SK-N-SH (cell line): ENCODE results near the gene CIAO1. TPM values are rescaled to one million over a fixed set of nuclear protein-coding genes. Genes with fewer than 3 reads are reported as not detected.

Experiments
- CTCF ChIA-PET: fragments of 300-600, 350-600 bp; formaldehyde crosslinking; extraction: SDS; loops from one replicate; lab custom pipeline; 2021; lab: Yijun Ruan, JAX
- POLR2A ChIA-PET: fragments of 350-600 bp; sonication (Branson Sonifier 250); formaldehyde crosslinking; extraction: SDS; loops from one replicate; lab custom pipeline; 2020; ENCODE audit warnings: antibody characterized with exemption, inconsistent platforms; lab: Yijun Ruan, JAX
- DNase-seq: peaks from one replicate; pipeline ENCODE4 v3.0.0; 2012
- H2AFZ ChIP-seq: fragments of 200-600 bp; sonication (generic); 2 replicates; pipeline ENCODE4 v1.8.1; 2016; ENCODE audit warnings: antibody characterized with exemption, mild to moderate bottlenecking, low read depth
- H3F3A ChIP-seq: fragments of 200-600 bp; sonication (generic); replicated peaks from 2 replicates; pipeline ENCODE3; 2016; ENCODE audit warnings: antibody characterized with exemption, mild to moderate bottlenecking; ENCODE audit not compliant: insufficient read depth
- H3K27ac ChIP-seq, 2 experiments: fragments of 200-500 bp in 1 of 2; fragments of 200-600 bp in 1 of 2; sonication (Bioruptor generic) in 1 of 2; sonication (generic), shearing (Covaris generic) in 1 of 2; 2 replicates each; pipeline versions ENCODE4 v1.5.1 to v1.6.1; 2014 to 2016; ENCODE audit warnings: low read depth in 2 of 2, inconsistent platforms in 1 of 2, low read length in 1 of 2, mild to moderate bottlenecking in 1 of 2, mixed read lengths in 1 of 2
- H3K27me3 ChIP-seq: fragments of 200-600 bp; sonication (generic), shearing (Covaris generic); 2 replicates; pipeline ENCODE4 v1.6.1; 2016; ENCODE audit warnings: mixed run types; ENCODE audit not compliant: insufficient read depth
- H3K36me3 ChIP-seq, 2 experiments: fragments of 200-500 bp in 1 of 2; fragments of 200-600 bp in 1 of 2; sonication (Bioruptor generic) in 1 of 2; sonication (generic) in 1 of 2; replicated peaks in 1 of 2; 2 replicates each; pipeline versions ENCODE3 to v1.5.1; 2014 to 2016; ENCODE audit warnings: low read length in 1 of 2, mild to moderate bottlenecking in 1 of 2; ENCODE audit not compliant: insufficient read depth in 2 of 2, control insufficient read depth in 1 of 2
- H3K4me1 ChIP-seq, 2 experiments: fragments of 200-500 bp in 1 of 2; fragments of 200-600 bp in 1 of 2; sonication (Bioruptor generic) in 1 of 2; sonication (generic), shearing (Covaris generic) in 1 of 2; 2 replicates each; pipeline versions ENCODE4 v1.5.1 to v1.6.1; 2014 to 2016; ENCODE audit warnings: low read depth in 1 of 2, low read length in 1 of 2, mixed run types in 1 of 2; ENCODE audit not compliant: insufficient read depth in 2 of 2, control insufficient read depth in 1 of 2
- H3K4me2 ChIP-seq: fragments of 200-600 bp; sonication (generic), shearing (Covaris generic); 2 replicates; pipeline ENCODE4 v1.6.1; 2017; ENCODE audit warnings: mixed run types
- H3K4me3 ChIP-seq, 2 experiments: fragments of 200-500 bp in 1 of 2; fragments of 200-600 bp in 1 of 2; sonication (Bioruptor generic) in 1 of 2; sonication (generic), shearing (Covaris generic) in 1 of 2; 2 replicates each; pipeline versions ENCODE4 v1.5.1 to v1.8.1; 2014 to 2016; ENCODE audit warnings: low read depth in 2 of 2, inconsistent platforms in 1 of 2, low read length in 1 of 2, mild to moderate bottlenecking in 1 of 2, mixed read lengths in 1 of 2, moderate library complexity in 1 of 2
- H3K79me2 ChIP-seq: fragments of 200-600 bp; sonication (generic); 2 replicates; pipeline ENCODE4 v1.8.1; 2017; ENCODE audit warnings: mild to moderate bottlenecking; ENCODE audit not compliant: insufficient read depth
- H3K9ac ChIP-seq: fragments of 200-600 bp; sonication (generic); 2 replicates; pipeline ENCODE4 v1.6.1; 2017; ENCODE audit warnings: mixed run types
- H3K9me2 ChIP-seq: fragments of 200-600 bp; sonication (generic); 2 replicates; pipeline ENCODE4 v1.6.1; 2017; ENCODE audit warnings: mixed run types
- H3K9me3 ChIP-seq: fragments of 200-600 bp; sonication (generic); 2 replicates; pipeline ENCODE4 v1.6.1; 2017; ENCODE audit warnings: mixed run types, mild to moderate bottlenecking, moderate library complexity
- H4K20me1 ChIP-seq: fragments of 200-600 bp; sonication (generic); 2 replicates; pipeline ENCODE4 v1.6.1; 2017; ENCODE audit warnings: mild to moderate bottlenecking, mixed run types; ENCODE audit not compliant: insufficient read depth
- CHD2 ChIP-seq: fragments of 150-350 bp; IDR thresholded peaks from 2 replicates; pipeline ENCODE4 v1.6.1; 2018; ENCODE audit warnings: low read length; ENCODE audit not compliant: partially characterized antibody
- ELF1 ChIP-seq: IDR thresholded peaks from 2 replicates; pipeline ENCODE4 v1.4.0; 2012
- EZH2phosphoT487 ChIP-seq: fragments of 200-600 bp; sonication (generic); IDR thresholded peaks from 2 replicates; pipeline ENCODE4 v1.6.1; 2017; ENCODE audit warnings: low read depth, mixed run types, mild to moderate bottlenecking, antibody characterized with exemption, moderate library complexity, borderline replicate concordance
- FOSL2 ChIP-seq: IDR thresholded peaks from 2 replicates; pipeline ENCODE4 v1.4.0; 2012; ENCODE audit warnings: low read depth, mild to moderate bottlenecking, moderate library complexity, borderline replicate concordance
- FOXM1 ChIP-seq: IDR thresholded peaks from 2 replicates; pipeline ENCODE4 v1.4.0; 2012; ENCODE audit warnings: low read depth, mild to moderate bottlenecking
- GABPA ChIP-seq: IDR thresholded peaks from 2 replicates; pipeline ENCODE4 v1.4.0; 2012; ENCODE audit warnings: low read depth, mild to moderate bottlenecking
- GATA2 ChIP-seq: sonication (generic); formaldehyde crosslinking; IDR thresholded peaks from 2 replicates; pipeline ENCODE4 v1.5.0; 2020; ENCODE audit warnings: mild to moderate bottlenecking, missing genetic modification reagents
- MEF2A ChIP-seq: IDR thresholded peaks from 2 replicates; pipeline ENCODE4 v1.4.0; 2012; ENCODE audit warnings: low read depth, borderline replicate concordance
- NFIC ChIP-seq: IDR thresholded peaks from 2 replicates; pipeline ENCODE4 v1.4.0; 2012; ENCODE audit warnings: borderline replicate concordance
- RAD21 ChIP-seq: IDR thresholded peaks from 2 replicates; pipeline ENCODE4 v1.6.1; 2012; ENCODE audit warnings: mild to moderate bottlenecking, low read length
- RXRA ChIP-seq: IDR thresholded peaks from 2 replicates; pipeline ENCODE4 v1.4.0; 2012; ENCODE audit warnings: low read depth, mild to moderate bottlenecking, borderline replicate concordance
- SIN3A ChIP-seq: IDR thresholded peaks from 2 replicates; pipeline ENCODE4 v1.6.1; 2012; ENCODE audit warnings: low read depth, mild to moderate bottlenecking, low read length, moderate library complexity, borderline replicate concordance
- TAF1 ChIP-seq: IDR thresholded peaks from 2 replicates; pipeline ENCODE4 v1.6.1; 2012; ENCODE audit warnings: low read depth, mild to moderate bottlenecking, low read length, moderate library complexity, borderline replicate concordance
- TCF12 ChIP-seq: IDR thresholded peaks from 2 replicates; pipeline ENCODE4 v1.4.0; 2012
- TEAD4 ChIP-seq: IDR thresholded peaks from 2 replicates; pipeline ENCODE4 v1.4.0; 2012; ENCODE audit warnings: mild to moderate bottlenecking, borderline replicate concordance; ENCODE audit not compliant: insufficient read depth
- WGBS: methylation state at CpG from one replicate; pipeline ENCODE4 v1.1.6; 2017; ENCODE audit warnings: low lambda C conversion rate; 5-methylcytosine and 5-hydroxymethylcytosine counted together
- polyA plus RNA-seq, 3 experiments: library from polyadenylated mRNA; depleted of rRNA; stranded (reverse); fragments of >200 nt; gene quantifications; 2 replicates each; pipeline ENCODE4 v1.2.3, GENCODE V29; 2012
- TF ChIP-seq, protein P1 (sequence below): fragments of 150-350 bp; IDR thresholded peaks from 2 replicates; pipeline ENCODE4 v1.6.1; 2017; ENCODE audit warnings: antibody characterized with exemption, low read length, low read depth, borderline replicate concordance
- TF ChIP-seq, protein P2 (sequence below): IDR thresholded peaks from 2 replicates; pipeline ENCODE4; 2012
- TF ChIP-seq, protein P3 (sequence below): IDR thresholded peaks from 2 replicates; pipeline ENCODE4 v1.4.0; 2012; ENCODE audit warnings: low read depth
- TF ChIP-seq, protein P4 (sequence below): fragments of 150-350 bp; IDR thresholded peaks from 2 replicates; pipeline ENCODE4 v1.6.1; 2016; ENCODE audit warnings: mild to moderate bottlenecking, low read depth, low read length

Gene CIAO1
- polyA plus RNA-seq, 1 of the 3 experiments (the other 2 are of a cell fraction): 120 TPM

DNA sequence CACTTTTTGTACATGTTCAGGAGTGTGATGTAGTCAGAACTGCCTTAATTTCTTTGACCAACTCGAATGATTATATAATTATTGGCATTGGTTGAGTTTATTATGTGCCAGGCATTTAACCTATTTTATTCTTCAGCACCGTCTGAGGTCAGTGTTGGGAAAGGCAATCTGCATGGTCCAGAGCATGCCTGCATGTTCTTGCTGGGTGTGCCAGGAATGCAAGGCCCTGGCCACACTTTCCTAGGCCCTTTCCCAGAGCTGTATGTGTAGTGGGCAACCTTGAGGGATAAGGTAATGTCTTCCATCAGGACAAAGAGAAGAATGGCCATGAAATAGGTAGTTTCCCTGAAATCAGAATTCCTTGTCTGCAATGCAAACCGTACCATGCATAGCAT is 49.0 kb downstream of the CIAO1 start:
- Histone ChIP-seq H3K27me3 (no peaks in the 10 kb centered on the region), H3K4me2 (peak overlapping the region; percentile 48), H2AFZ (no peak overlapping the region), H3K27ac (peak overlapping the region in 1 of 2 experiments; percentile 86; a peak in 2 of 4 replicates), H3F3A (peaks cover 14% of the 10 kb centered on the region), H4K20me1 (no peaks in the 10 kb centered on the region), H3K9me3 (no peaks in the 10 kb centered on the region), H3K79me2 (no peaks in the 10 kb centered on the region), H3K9me2 (no peaks in the 10 kb centered on the region), H3K9ac (no peak overlapping the region), H3K4me3 (no peak overlapping the region), H3K4me1 (peaks cover 0 to 13% of the 10 kb centered on the region in 2 experiments; a peak in 2 of 4 replicates), H3K36me3 (no peaks in the 10 kb centered on the region)
- ChIA-PET POLR2A (no interaction called here), CTCF (interaction anchor here (1.6 kb wide), 1 partner anchor 10 kb away, joined by 5 read pairs; the partner anchor contains the start of gene ITPRIPL1)
- 65% methylated on average over 3 of the region's 3 CpGs for WGBS
- TF ChIP-seq MEF2A: no peak
- no peak for TF ChIP-seq FOSL2
- no peak for TF ChIP-seq FOXM1
- TF ChIP-seq, protein P1, sequence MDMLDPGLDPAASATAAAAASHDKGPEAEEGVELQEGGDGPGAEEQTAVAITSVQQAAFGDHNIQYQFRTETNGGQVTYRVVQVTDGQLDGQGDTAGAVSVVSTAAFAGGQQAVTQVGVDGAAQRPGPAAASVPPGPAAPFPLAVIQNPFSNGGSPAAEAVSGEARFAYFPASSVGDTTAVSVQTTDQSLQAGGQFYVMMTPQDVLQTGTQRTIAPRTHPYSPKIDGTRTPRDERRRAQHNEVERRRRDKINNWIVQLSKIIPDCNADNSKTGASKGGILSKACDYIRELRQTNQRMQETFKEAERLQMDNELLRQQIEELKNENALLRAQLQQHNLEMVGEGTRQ: no peak
- no peak for TF ChIP-seq GABPA
- no peak for TF ChIP-seq EZH2phosphoT487
- TF ChIP-seq, protein P2, sequence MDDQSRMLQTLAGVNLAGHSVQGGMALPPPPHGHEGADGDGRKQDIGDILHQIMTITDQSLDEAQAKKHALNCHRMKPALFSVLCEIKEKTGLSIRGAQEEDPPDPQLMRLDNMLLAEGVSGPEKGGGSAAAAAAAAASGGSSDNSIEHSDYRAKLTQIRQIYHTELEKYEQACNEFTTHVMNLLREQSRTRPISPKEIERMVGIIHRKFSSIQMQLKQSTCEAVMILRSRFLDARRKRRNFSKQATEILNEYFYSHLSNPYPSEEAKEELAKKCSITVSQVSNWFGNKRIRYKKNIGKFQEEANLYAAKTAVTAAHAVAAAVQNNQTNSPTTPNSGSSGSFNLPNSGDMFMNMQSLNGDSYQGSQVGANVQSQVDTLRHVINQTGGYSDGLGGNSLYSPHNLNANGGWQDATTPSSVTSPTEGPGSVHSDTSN: no peak
- no peak for TF ChIP-seq SIN3A
- no peak for TF ChIP-seq GATA2 (CRISPR knock-in tag)
- no peak for TF ChIP-seq NFIC
- TF ChIP-seq ELF1: no peak
- no peak for TF ChIP-seq RAD21
- no peak for TF ChIP-seq TAF1
- TF ChIP-seq TCF12: no peak
- TF ChIP-seq TEAD4: no peak
- TF ChIP-seq CHD2: no peak
- TF ChIP-seq, protein P3, sequence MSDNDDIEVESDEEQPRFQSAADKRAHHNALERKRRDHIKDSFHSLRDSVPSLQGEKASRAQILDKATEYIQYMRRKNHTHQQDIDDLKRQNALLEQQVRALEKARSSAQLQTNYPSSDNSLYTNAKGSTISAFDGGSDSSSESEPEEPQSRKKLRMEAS: no peak
- TF ChIP-seq RXRA: no peak
- TF ChIP-seq, protein P4, sequence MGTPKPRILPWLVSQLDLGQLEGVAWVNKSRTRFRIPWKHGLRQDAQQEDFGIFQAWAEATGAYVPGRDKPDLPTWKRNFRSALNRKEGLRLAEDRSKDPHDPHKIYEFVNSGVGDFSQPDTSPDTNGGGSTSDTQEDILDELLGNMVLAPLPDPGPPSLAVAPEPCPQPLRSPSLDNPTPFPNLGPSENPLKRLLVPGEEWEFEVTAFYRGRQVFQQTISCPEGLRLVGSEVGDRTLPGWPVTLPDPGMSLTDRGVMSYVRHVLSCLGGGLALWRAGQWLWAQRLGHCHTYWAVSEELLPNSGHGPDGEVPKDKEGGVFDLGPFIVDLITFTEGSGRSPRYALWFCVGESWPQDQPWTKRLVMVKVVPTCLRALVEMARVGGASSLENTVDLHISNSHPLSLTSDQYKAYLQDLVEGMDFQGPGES: no peak
- no peak for DNase-seq
